Mesenchymal stem cell (in vitro differentiated cells and primary cell): Measurements from ENCODE around the gene SLC7A4.

Experiments
- DNase-seq: peaks from one replicate; pipeline ENCODE4 v3.0.0-alpha.2; 2013
- H2AFZ ChIP-seq: one replicate; pipeline ENCODE4 v1.6.1; 2013; ENCODE audit warnings: low read depth, mild to moderate bottlenecking, control low read depth, inconsistent platforms, low read length, moderate library complexity
- H2AK5ac ChIP-seq: 2 replicates; pipeline ENCODE4 v1.6.1; 2013; ENCODE audit warnings: low read length, moderate library complexity, mild to moderate bottlenecking, inconsistent platforms; ENCODE audit not compliant: severe bottlenecking
- H2BK120ac ChIP-seq: one replicate; pipeline ENCODE4 v1.6.1; 2013; ENCODE audit warnings: low read depth, mild to moderate bottlenecking, inconsistent platforms, low read length, moderate library complexity
- H2BK12ac ChIP-seq, 2 experiments: one replicate each; pipeline ENCODE4 v1.6.1; 2013; ENCODE audit warnings: inconsistent platforms in 2 of 2, low read length in 2 of 2, mild to moderate bottlenecking in 2 of 2, moderate library complexity in 2 of 2, control low read depth in 1 of 2
- H2BK15ac ChIP-seq: one replicate; pipeline ENCODE4 v1.6.1; 2013; ENCODE audit warnings: mild to moderate bottlenecking, low read depth, inconsistent platforms; ENCODE audit not compliant: poor library complexity, severe bottlenecking
- H2BK5ac ChIP-seq: 2 replicates; pipeline ENCODE4 v1.6.1; 2013; ENCODE audit warnings: low read depth, mild to moderate bottlenecking, low read length, control low read depth, inconsistent platforms; ENCODE audit not compliant: poor library complexity, severe bottlenecking
- H3K14ac ChIP-seq, 2 experiments: one replicate each; pipeline ENCODE4 v1.6.1; 2013; ENCODE audit warnings: inconsistent platforms in 2 of 2, low read length in 2 of 2, control low read depth in 1 of 2, mild to moderate bottlenecking in 1 of 2, moderate library complexity in 1 of 2
- H3K18ac ChIP-seq, 2 experiments: one replicate each; pipeline ENCODE4 v1.6.1; 2013; ENCODE audit warnings: inconsistent platforms in 2 of 2, low read length in 2 of 2, control low read depth in 1 of 2, low read depth in 1 of 2, mild to moderate bottlenecking in 1 of 2
- H3K23ac ChIP-seq, 2 experiments: one replicate each; pipeline ENCODE4 v1.6.1; 2013; ENCODE audit warnings: inconsistent platforms in 2 of 2, low read length in 2 of 2, mild to moderate bottlenecking in 2 of 2, moderate library complexity in 2 of 2, control low read depth in 1 of 2
- H3K27ac ChIP-seq: 2 replicates; pipeline ENCODE4 v1.5.1; 2013; ENCODE audit warnings: mild to moderate bottlenecking, moderate library complexity, low read length, control low read depth, inconsistent platforms; ENCODE audit not compliant: poor library complexity, severe bottlenecking
- H3K27me3 ChIP-seq, 2 experiments: 2 replicates each; pipeline versions ENCODE4 v1.6.1 to v1.7.0; 2013; ENCODE audit warnings: low read length in 2 of 2, mild to moderate bottlenecking in 2 of 2, moderate library complexity in 2 of 2, control low read depth in 1 of 2, inconsistent platforms in 1 of 2; ENCODE audit not compliant: control insufficient read depth in 1 of 2, insufficient read depth in 1 of 2
- H3K36me3 ChIP-seq, 2 experiments: 2 replicates each; pipeline versions ENCODE4 v1.6.1 to v1.7.0; 2013; ENCODE audit warnings: low read length in 2 of 2, control low read depth in 1 of 2, inconsistent platforms in 1 of 2, low read depth in 1 of 2, mild to moderate bottlenecking in 1 of 2; ENCODE audit not compliant: insufficient read depth in 2 of 2, control insufficient read depth in 1 of 2
- H3K4ac ChIP-seq, 2 experiments: one replicate each; pipeline ENCODE4 v1.6.1; 2013; ENCODE audit warnings: inconsistent platforms in 2 of 2, low read length in 2 of 2, mild to moderate bottlenecking in 2 of 2, moderate library complexity in 2 of 2, control low read depth in 1 of 2, low read depth in 1 of 2
- H3K4me1 ChIP-seq: 2 replicates; pipeline ENCODE4 v1.6.1; 2013; ENCODE audit warnings: low read depth, low read length, control low read depth; ENCODE audit not compliant: control insufficient read depth, insufficient read depth
- H3K4me2 ChIP-seq: 2 replicates; pipeline ENCODE4 v1.6.1; 2013; ENCODE audit warnings: low read length, mild to moderate bottlenecking, inconsistent platforms; ENCODE audit not compliant: poor library complexity, severe bottlenecking
- H3K4me3 ChIP-seq, 2 experiments: 2 replicates each; pipeline versions ENCODE4 v1.5.1 to v1.7.0; 2013; ENCODE audit warnings: low read length in 2 of 2, mild to moderate bottlenecking in 2 of 2, control low read depth in 1 of 2, low read depth in 1 of 2; ENCODE audit not compliant: insufficient read depth in 1 of 2
- H3K79me1 ChIP-seq: replicated peaks from 2 replicates; pipeline ENCODE4 v1.6.1; 2013; ENCODE audit warnings: mild to moderate bottlenecking, control low read depth, low read length, inconsistent platforms; ENCODE audit not compliant: poor library complexity, severe bottlenecking
- H3K9ac ChIP-seq: 2 replicates; pipeline ENCODE4 v1.7.0; 2013; ENCODE audit warnings: mild to moderate bottlenecking, low read length, moderate library complexity
- H3K9me3 ChIP-seq: 2 replicates; pipeline ENCODE4 v1.7.0; 2013; ENCODE audit warnings: mild to moderate bottlenecking, low read length; ENCODE audit not compliant: control insufficient read depth
- H4K8ac ChIP-seq: one replicate; pipeline ENCODE4 v1.6.1; 2013; ENCODE audit warnings: inconsistent platforms, mild to moderate bottlenecking, low read length, moderate library complexity
- H4K91ac ChIP-seq: one replicate; pipeline ENCODE4 v1.6.1; 2013; ENCODE audit warnings: mild to moderate bottlenecking, low read length, inconsistent platforms
- WGBS: methylation state at CpG from one replicate; pipeline ENCODE4 v1.1.7; 2013; ENCODE audit warnings: mixed read lengths; 5-methylcytosine and 5-hydroxymethylcytosine counted together

Gene SLC7A4

DNA sequence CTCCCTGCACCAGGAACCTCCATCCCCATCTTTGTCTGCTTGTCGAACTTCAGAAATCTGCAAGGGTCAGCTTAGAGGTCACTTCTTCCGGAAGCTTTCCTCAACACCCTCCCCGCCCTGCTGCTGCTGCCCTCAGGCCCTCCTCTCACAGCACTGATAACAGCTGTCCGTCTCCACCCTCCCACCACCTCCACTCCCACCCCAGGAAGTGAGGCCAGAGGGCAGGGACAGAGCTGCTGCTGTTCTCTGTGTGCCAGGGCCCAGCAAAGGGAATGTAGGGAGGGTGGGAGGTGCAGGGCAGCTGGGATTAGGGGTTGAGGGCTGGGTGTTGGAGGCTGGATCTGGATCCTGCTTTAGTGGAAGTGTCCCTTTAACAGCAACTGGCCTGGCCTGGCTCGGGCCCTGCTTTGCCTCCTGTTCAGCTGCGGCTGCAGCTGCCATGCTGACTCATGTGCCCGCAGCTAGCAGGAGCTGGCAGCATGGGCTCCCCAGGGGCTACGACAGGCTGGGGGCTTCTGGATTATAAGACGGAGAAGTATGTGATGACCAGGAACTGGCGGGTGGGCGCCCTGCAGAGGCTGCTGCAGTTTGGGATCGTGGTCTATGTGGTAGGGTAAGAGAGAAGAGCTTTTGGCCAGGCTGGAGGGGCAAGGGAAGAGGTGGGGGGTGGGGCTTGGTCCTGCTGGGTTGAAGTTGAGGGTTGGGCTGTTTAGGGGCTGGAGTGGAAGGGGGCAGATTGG, 17.5 kb downstream of the SLC7A4 start, which contains the start of gene P2RX6:
TSS of gene P2RX6 (plus strand) at position 440 of the 740 bp plus-strand sequence. CDS start at position 450, 10 bp downstream.
- Histone ChIP-seq H3K4me2 (peak within 1 kb of the TSS; percentile 57), H2BK120ac (peak within 1 kb of the TSS; percentile 92), H3K9me3 (no peaks in the 10 kb centered on the region), H2AFZ (peak within 1 kb of the TSS; percentile 85), H3K14ac (peak within 1 kb of the TSS in 1 of 2 experiments; percentile 69), H3K23ac (peak within 1 kb of the TSS in 1 of 2 experiments; percentile 77), H2BK12ac (peak within 1 kb of the TSS; percentile 59 to 70), H4K8ac (peak within 1 kb of the TSS; percentile 86), H3K4me3 (peak within 1 kb of the TSS; percentile 55 to 85), H2BK5ac (no peak within 1 kb of the TSS), H3K27me3 (peaks cover 0 to 11% of the 10 kb centered on the region in 2 experiments), H2AK5ac (peak within 1 kb of the TSS; percentile 68), H3K27ac (peak within 1 kb of the TSS; percentile 70), H3K4me1 (peaks cover 27% of the 10 kb centered on the region), H3K36me3 (peaks cover 0 to 3% of the 10 kb centered on the region in 2 experiments), H3K4ac (peak within 1 kb of the TSS; percentile 74 to 84), H4K91ac (peak within 1 kb of the TSS; percentile 60), H3K79me1 (peaks cover 2% of the 10 kb centered on the region), H3K9ac (peak within 1 kb of the TSS; percentile 88), H3K18ac (peak within 1 kb of the TSS; percentile 94 to 98), H2BK15ac (peak within 1 kb of the TSS; percentile 26)
- 18% methylated on average over 11 of the region's 12 CpGs for WGBS
- peak; percentile 76 for DNase-seq

DNA sequence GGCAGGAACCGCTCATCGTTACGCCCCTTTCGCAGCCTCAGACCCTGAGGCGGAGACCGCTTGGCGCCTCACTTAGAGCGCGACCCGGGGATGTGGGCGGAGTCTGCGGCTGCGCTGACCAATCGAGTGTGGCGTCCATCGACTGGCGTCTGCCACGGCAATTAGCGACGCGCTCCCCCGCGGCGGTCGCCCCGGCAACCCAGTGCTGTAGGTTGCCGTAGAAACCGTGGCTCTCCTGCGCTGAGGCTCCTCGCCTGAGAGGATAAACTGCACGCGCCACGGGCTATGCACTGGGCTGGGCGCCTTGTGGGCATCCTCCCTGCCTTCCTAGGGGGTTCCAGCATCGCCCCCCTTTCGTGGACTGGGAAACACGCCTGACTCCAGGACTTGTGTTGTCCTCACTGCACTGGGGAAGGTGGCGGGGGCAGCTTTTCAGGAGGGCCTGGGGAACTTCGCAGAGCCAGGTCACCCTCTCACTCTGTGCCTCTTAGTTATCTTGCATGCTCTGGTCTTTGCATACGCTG, 18.1 kb downstream of the SLC7A4 start:
- H4K91ac ChIP-seq: peak overlapping the region; percentile 40
- H4K8ac ChIP-seq: peak overlapping the region; percentile 46
- DNase-seq: peak; percentile 98
- H3K9ac ChIP-seq: peak overlapping the region; percentile 88
- H2BK5ac ChIP-seq: no peak overlapping the region
- peaks cover 2% of the 10 kb centered on the region for H3K79me1 ChIP-seq
- peaks cover 27% of the 10 kb centered on the region for H3K4me1 ChIP-seq
- H2BK120ac ChIP-seq: no peak overlapping the region
- H3K9me3 ChIP-seq: no peaks in the 10 kb centered on the region
- H2BK15ac ChIP-seq: no peak overlapping the region
- H2AFZ ChIP-seq: peak overlapping the region; percentile 85
- peak overlapping the region in 1 of 2 experiments; percentile 7 for H2BK12ac ChIP-seq
- H3K4me2 ChIP-seq: peak overlapping the region; percentile 57
- peak overlapping the region; percentile 70 for H3K27ac ChIP-seq
- peaks cover 0 to 3% of the 10 kb centered on the region in 2 experiments for H3K36me3 ChIP-seq
- H3K18ac ChIP-seq: peak overlapping the region; percentile 59 to 94
- no peak overlapping the region for H3K4ac ChIP-seq
- 2% methylated on average over 40 of the region's 40 CpGs for WGBS
- H3K4me3 ChIP-seq: peak overlapping the region; percentile 55 to 85
- no peak overlapping the region for H3K23ac ChIP-seq
- H2AK5ac ChIP-seq: no peak overlapping the region
- H3K27me3 ChIP-seq: peaks cover 0 to 11% of the 10 kb centered on the region in 2 experiments
- H3K14ac ChIP-seq: no peak overlapping the region

DNA sequence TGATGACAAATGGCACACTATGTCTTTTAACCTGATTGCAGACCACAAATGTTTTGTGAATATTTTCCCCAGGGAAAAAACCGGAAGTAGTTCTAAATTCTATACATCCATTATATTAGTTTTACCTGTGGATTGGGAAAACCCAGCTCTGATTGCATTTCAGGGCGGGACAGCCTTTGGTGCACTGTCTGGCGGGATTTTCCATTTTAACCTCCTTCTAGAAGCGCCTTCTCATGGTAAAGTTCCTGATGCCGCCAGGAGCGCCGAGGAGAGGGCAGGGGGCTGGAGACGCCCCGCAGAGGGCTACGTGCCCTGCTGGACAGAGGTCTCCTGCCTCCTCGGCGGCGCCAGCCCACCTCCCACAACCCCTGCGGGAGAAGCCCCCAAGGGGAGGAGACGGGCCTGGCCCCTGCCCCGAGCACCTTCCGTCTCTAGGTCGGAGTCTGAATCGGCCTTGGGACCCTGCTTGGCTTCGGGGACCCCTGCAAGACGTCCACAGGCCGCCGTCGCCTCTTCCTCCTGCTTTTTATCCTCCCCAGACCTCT, 18.6 kb downstream of the SLC7A4 start:
- Histone ChIP-seq H2AK5ac (no peak overlapping the region), H4K8ac (peak overlapping the region; percentile 69), H2BK15ac (peak overlapping the region; percentile 90), H3K9ac (peak overlapping the region; percentile 88), H3K4me1 (peaks cover 27% of the 10 kb centered on the region), H2BK120ac (peak overlapping the region; percentile 69), H2BK5ac (no peak overlapping the region), H2AFZ (peak overlapping the region; percentile 85), H3K79me1 (peaks cover 2% of the 10 kb centered on the region), H3K4me3 (peak overlapping the region; percentile 55 to 85), H3K4me2 (peak overlapping the region; percentile 57), H3K36me3 (peaks cover 3 to 6% of the 10 kb centered on the region in 2 experiments), H4K91ac (peak overlapping the region; percentile 65), H3K27ac (no peak overlapping the region), H3K27me3 (peaks cover 0 to 6% of the 10 kb centered on the region in 2 experiments), H3K4ac (peak overlapping the region in 1 of 2 experiments; percentile 74), H2BK12ac (peak overlapping the region in 1 of 2 experiments; percentile 65), H3K14ac (peak overlapping the region in 1 of 2 experiments; percentile 69), H3K18ac (peak overlapping the region; percentile 87 to 88), H3K9me3 (no peaks in the 10 kb centered on the region), H3K23ac (peak overlapping the region in 1 of 2 experiments; percentile 77)
- DNase-seq: no peak
- 8% methylated on average over 23 of the region's 24 CpGs for WGBS
